RWPE1 (cell line): Measurements from ENCODE around the gene FOXP1.

ENCODE experiments used
- CTCF ChIA-PET: fragments of 350-600 bp; sonication (Branson Sonifier 250); formaldehyde crosslinking; extraction: SDS; loops from one replicate; lab custom pipeline; 2021; lab: Yijun Ruan, JAX
- POLR2A ChIA-PET: fragments of 400-600 bp; formaldehyde crosslinking; extraction: SDS; loops from one replicate; lab custom pipeline; 2020; ENCODE audit warnings: antibody characterized with exemption; ENCODE audit not compliant: low non-redundant PET; lab: Yijun Ruan, JAX
- DNase-seq: peaks from one replicate; pipeline ENCODE4 v3.0.0; 2012; ENCODE audit warnings: low spot score
- H3K27ac ChIP-seq: fragments of 450-650 bp; 2 replicates; pipeline ENCODE4 v1.5.1; 2017
- CTCF ChIP-seq: fragments of 450-650 bp; conservative IDR thresholded peaks from 2 replicates; pipeline ENCODE4 v1.5.1; 2017; ENCODE audit warnings: low read depth, mild to moderate bottlenecking

FOXP1 gene

GRCh38 chr3:71102111-71102983, 481.2 kb downstream of the FOXP1 start:
- ChIA-PET CTCF (no interaction called here), POLR2A (no interaction called here)
- no peak for TF ChIP-seq CTCF
- no peak overlapping the region for H3K27ac ChIP-seq
- DNase-seq = no peak

GRCh38 chr3:71101626-71102025, 481.9 kb downstream of the FOXP1 start:
- CTCF ChIA-PET = interaction anchor here (0.6 kb wide), 1 partner anchor 143 kb away, joined by 3 read pairs; no protein-coding TSS in a partner anchor
- TF ChIP-seq CTCF = no peak
- POLR2A ChIA-PET = no interaction called here
- no peak overlapping the region for H3K27ac ChIP-seq
- no peak for DNase-seq

- POLR2A ChIA-PET = no interaction called here
- DNase-seq = peak; percentile 46
- CTCF ChIA-PET = interaction anchor here (0.6 kb wide), 1 partner anchor 143 kb away, joined by 3 read pairs; no protein-coding TSS in a partner anchor
- no peak for TF ChIP-seq CTCF
- no peak overlapping the region for H3K27ac ChIP-seq
These were observed 482.5 kb downstream of the FOXP1 start for GRCh38 chr3:71101014-71101413.

GRCh38 chr3:71099997-71100719, 483.4 kb downstream of the FOXP1 start:
- CTCF ChIA-PET = no interaction called here
- no peak for DNase-seq
- H3K27ac ChIP-seq = no peak overlapping the region
- POLR2A ChIA-PET = no interaction called here
- no peak for TF ChIP-seq CTCF

- ChIA-PET POLR2A (no interaction called here), CTCF (interaction anchor here (0.6 kb wide), 2 partner anchors 35 to 140 kb away, joined by 4 to 7 read pairs; no protein-coding TSS in a partner anchor)
- DNase-seq = no peak
- no peak overlapping the region for H3K27ac ChIP-seq
- TF ChIP-seq CTCF = no peak
These were observed 486.0 kb downstream of the FOXP1 start for GRCh38 chr3:71097557-71097956.

GRCh38 chr3:71095511-71096291, 487.8 kb downstream of the FOXP1 start:
- no peak for DNase-seq
- ChIA-PET POLR2A (no interaction called here), CTCF (interaction anchor here (0.6 kb wide), 2 partner anchors 239 to 1151 kb away, joined by 4 to 11 read pairs; no protein-coding TSS in a partner anchor)
- TF ChIP-seq CTCF = no peak
- H3K27ac ChIP-seq = no peak overlapping the region
